Measurements from ENCODE around the gene PLEKHA7. TPM values are rescaled to one million over a fixed set of nuclear protein-coding genes. Genes with fewer than 3 reads are reported as not detected.

PLEKHA7 gene
- polyA plus RNA-seq, 1 of the 3 experiments (the other 2 are of a cell fraction): 0.12 TPM

DNA sequence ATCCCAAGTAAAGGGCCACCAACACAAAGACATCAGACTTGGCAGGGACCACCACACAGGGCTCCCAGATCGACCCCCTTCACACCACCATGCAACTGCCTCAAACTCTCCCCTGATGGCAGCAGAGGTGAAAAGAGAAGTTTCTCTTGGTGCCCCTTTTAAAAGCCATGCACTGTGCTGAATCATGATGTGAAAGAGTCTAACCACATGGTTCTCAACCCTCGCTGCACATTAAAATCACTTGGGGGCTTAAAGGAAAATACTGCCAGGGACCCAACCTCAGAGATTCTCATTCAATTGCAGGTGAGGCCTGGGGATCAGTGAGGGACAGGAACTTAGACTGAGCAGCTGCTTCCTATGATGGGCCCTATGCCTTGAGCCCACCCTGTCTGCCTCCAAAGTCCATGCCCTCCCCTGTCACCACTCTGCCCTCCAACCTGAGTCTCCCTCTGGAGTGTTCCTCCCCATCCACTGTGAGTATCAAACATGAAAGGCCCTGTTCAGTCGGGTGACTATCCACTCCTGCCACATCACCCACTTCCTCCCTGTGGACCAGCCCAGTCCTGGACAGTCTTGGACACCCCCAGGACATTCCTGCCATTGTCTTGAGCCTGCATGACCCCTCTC lies 40.8 kb downstream of the PLEKHA7 start:
- CTCF ChIA-PET: no interaction called here
- no peak overlapping the region for H3K27ac ChIP-seq (ENCODE audit: low read depth in 2 of 2, low read length in 1 of 2)
- H3K9ac ChIP-seq: no peak overlapping the region
- no peak for DNase-seq
- no peaks in the 10 kb centered on the region for H3K79me2 ChIP-seq (ENCODE audit: insufficient read depth)
- no peaks in the 10 kb centered on the region for H4K20me1 ChIP-seq (ENCODE audit: insufficient read depth)
- no peak for TF ChIP-seq NFIC (IDR thresholded peaks at IDR 0.05; ENCODE audit: borderline replicate concordance)
- TF ChIP-seq, protein P1, sequence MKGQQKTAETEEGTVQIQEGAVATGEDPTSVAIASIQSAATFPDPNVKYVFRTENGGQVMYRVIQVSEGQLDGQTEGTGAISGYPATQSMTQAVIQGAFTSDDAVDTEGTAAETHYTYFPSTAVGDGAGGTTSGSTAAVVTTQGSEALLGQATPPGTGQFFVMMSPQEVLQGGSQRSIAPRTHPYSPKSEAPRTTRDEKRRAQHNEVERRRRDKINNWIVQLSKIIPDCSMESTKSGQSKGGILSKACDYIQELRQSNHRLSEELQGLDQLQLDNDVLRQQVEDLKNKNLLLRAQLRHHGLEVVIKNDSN (IDR thresholded peaks at IDR 0.05; ENCODE audit: borderline replicate concordance, low read depth): no peak
- TF ChIP-seq FOSL2 (IDR thresholded peaks at IDR 0.05; ENCODE audit: borderline replicate concordance, low read depth): no peak
- TF ChIP-seq, protein P2, sequence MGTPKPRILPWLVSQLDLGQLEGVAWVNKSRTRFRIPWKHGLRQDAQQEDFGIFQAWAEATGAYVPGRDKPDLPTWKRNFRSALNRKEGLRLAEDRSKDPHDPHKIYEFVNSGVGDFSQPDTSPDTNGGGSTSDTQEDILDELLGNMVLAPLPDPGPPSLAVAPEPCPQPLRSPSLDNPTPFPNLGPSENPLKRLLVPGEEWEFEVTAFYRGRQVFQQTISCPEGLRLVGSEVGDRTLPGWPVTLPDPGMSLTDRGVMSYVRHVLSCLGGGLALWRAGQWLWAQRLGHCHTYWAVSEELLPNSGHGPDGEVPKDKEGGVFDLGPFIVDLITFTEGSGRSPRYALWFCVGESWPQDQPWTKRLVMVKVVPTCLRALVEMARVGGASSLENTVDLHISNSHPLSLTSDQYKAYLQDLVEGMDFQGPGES (IDR thresholded peaks at IDR 0.05; ENCODE audit: low read depth, low read length): no peak
- no peak overlapping the region for H3K4me3 ChIP-seq (ENCODE audit: low read depth in 2 of 2, low read length in 1 of 2)
- no peaks in the 10 kb centered on the region for H3K9me2 ChIP-seq
- WGBS (ENCODE audit: low lambda C conversion rate): 57% methylated on average over 2 of the region's 3 CpGs
- no peaks in the 10 kb centered on the region for H3K36me3 ChIP-seq (replicated peaks in 1 of 2; ENCODE audit: control insufficient read depth in 1 of 2, insufficient read depth in 2 of 2, low read length in 1 of 2)
- peaks cover 0 to 11% of the 10 kb centered on the region in 2 experiments; a peak in 2 of 4 replicates for H3K4me1 ChIP-seq (ENCODE audit: control insufficient read depth in 1 of 2, insufficient read depth in 2 of 2, low read depth in 1 of 2, low read length in 1 of 2)
- H3K9me3 ChIP-seq: no peaks in the 10 kb centered on the region
- no peak overlapping the region for H3K4me2 ChIP-seq
- H2AFZ ChIP-seq (ENCODE audit: low read depth): no peak overlapping the region
- no peaks in the 10 kb centered on the region; the same call in 1 of the 2 replicates for H3K27me3 ChIP-seq (ENCODE audit: insufficient read depth)
- POLR2A ChIA-PET: no interaction called here
- H3F3A ChIP-seq (replicated peaks; ENCODE audit: insufficient read depth): no peaks in the 10 kb centered on the region

DNA sequence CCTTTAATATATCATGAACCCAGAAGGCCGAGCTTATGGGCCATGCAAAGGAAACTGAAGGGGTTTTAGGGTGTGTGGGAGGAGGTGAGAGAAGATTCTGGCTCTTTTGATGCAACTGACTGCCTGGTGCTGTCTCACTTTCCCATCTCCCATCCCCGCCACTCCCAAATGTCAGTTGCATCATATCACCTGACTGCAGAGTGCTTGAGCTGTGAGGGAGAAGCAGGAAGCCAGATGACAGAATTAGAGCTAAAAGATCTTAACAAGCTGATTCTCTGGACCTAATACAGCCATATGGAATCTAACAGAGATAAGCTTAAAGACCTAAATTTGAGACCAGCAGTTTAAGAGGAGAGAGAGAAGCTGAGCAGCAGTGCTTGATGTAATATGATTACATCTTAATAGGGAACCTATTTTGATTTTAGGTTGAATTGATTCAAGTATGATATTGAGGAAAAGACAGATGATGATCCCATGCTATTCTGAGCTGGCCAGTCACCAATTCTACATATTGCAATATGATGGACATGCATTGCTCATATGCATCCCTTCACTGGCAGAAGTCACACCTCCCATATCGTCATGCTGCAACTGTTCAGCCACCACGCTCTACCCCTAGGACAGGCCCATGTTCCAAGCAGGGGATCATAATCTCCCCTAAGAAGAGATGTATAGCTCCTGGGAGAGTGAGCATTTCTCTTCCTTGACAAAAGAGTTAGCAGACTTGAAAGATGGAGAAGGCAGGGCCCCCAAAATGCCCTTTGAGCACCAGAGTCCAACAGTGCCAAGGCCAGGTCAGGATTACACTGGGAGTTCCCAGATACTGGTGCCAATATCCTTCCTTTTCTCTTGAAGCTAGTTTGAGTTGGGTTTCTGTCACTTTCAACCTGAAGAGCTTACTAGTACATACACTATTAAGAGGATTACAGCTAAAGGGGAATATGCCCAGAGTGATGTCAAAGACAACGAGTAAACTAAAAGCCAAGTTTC lies 44.9 kb downstream of the PLEKHA7 start:
- no peak overlapping the region for H3K9ac ChIP-seq
- no peak overlapping the region for H3K4me3 ChIP-seq (ENCODE audit: low read depth in 2 of 2, low read length in 1 of 2)
- peak overlapping the region in 1 of 2 experiments; percentile 43; a peak in 2 of 4 replicates for H3K27ac ChIP-seq (ENCODE audit: low read depth in 2 of 2, low read length in 1 of 2)
- WGBS (ENCODE audit: low lambda C conversion rate): 24% methylated on average over 5 of the region's 5 CpGs
- no peak overlapping the region for H3K4me2 ChIP-seq
- H3K9me3 ChIP-seq: no peaks in the 10 kb centered on the region
- no peaks in the 10 kb centered on the region for H3F3A ChIP-seq (replicated peaks; ENCODE audit: insufficient read depth)
- ChIA-PET CTCF (interaction anchor here (0.8 to 1.4 kb wide), 7 partner anchors 23 to 182 kb away, joined by 3 to 5 read pairs (median 4); no protein-coding TSS in a partner anchor), POLR2A (interaction anchor here (0.9 to 1.1 kb wide), 2 partner anchors 30 to 109 kb away, joined by 3 to 5 read pairs; partner anchors contain the start of gene RPS13)
- no peak overlapping the region for H2AFZ ChIP-seq (ENCODE audit: low read depth)
- H3K4me1 ChIP-seq (ENCODE audit: control insufficient read depth in 1 of 2, insufficient read depth in 2 of 2, low read depth in 1 of 2, low read length in 1 of 2): peaks cover 0 to 20% of the 10 kb centered on the region in 2 experiments; a peak in 2 of 4 replicates
- no peaks in the 10 kb centered on the region for H3K9me2 ChIP-seq
- no peaks in the 10 kb centered on the region for H3K36me3 ChIP-seq (replicated peaks in 1 of 2; ENCODE audit: control insufficient read depth in 1 of 2, insufficient read depth in 2 of 2, low read length in 1 of 2)
- peak; percentile 70 for DNase-seq
- no peaks in the 10 kb centered on the region for H3K79me2 ChIP-seq (ENCODE audit: insufficient read depth)
- TF ChIP-seq FOXJ3 (CRISPR knock-in tag; IDR thresholded peaks at IDR 0.05): peak; percentile 86
- peak in 1 of 2 experiments; percentile 93; a peak in 2 of 4 replicates for TF ChIP-seq EP300 (IDR thresholded peaks at IDR 0.05; ENCODE audit: borderline replicate concordance in 1 of 2, low read depth in 1 of 2, low read length in 1 of 2)
- TF ChIP-seq, protein P3, sequence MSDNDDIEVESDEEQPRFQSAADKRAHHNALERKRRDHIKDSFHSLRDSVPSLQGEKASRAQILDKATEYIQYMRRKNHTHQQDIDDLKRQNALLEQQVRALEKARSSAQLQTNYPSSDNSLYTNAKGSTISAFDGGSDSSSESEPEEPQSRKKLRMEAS (IDR thresholded peaks at IDR 0.05; ENCODE audit: low read depth): no peak
- peak; percentile 57 for TF ChIP-seq CHD2 (IDR thresholded peaks at IDR 0.05; ENCODE audit: low read length, partially characterized antibody)
- TF ChIP-seq TCF12 (IDR thresholded peaks at IDR 0.05): peak; percentile 53; the same call in 1 of the 2 replicates
- peak; percentile 97 for TF ChIP-seq RCOR1 (IDR thresholded peaks at IDR 0.05; ENCODE audit: low read length)
- peak; percentile 99 for TF ChIP-seq GATA2 (CRISPR knock-in tag; IDR thresholded peaks at IDR 0.05)
- TF ChIP-seq RXRA (IDR thresholded peaks at IDR 0.05; ENCODE audit: borderline replicate concordance, low read depth): no peak
- TF ChIP-seq TEAD4 (IDR thresholded peaks at IDR 0.05; ENCODE audit: borderline replicate concordance, insufficient read depth): no peak
- TF ChIP-seq MXI1 (IDR thresholded peaks at IDR 0.05; ENCODE audit: low read depth, low read length): peak; percentile 74
- no peak for TF ChIP-seq ELF1 (IDR thresholded peaks at IDR 0.05)
- no peak for TF ChIP-seq POLR2AphosphoS5 (IDR thresholded peaks at IDR 0.05; ENCODE audit: low read depth, low read length)
- TF ChIP-seq FOSL2 (IDR thresholded peaks at IDR 0.05; ENCODE audit: borderline replicate concordance, low read depth): no peak
- TF ChIP-seq TAF1 (IDR thresholded peaks at IDR 0.05; ENCODE audit: borderline replicate concordance, low read depth, low read length): no peak
- TF ChIP-seq RAD21 (IDR thresholded peaks at IDR 0.05; ENCODE audit: low read length): peak; percentile 2; the same call in 1 of the 2 replicates
- TF ChIP-seq, protein P4, sequence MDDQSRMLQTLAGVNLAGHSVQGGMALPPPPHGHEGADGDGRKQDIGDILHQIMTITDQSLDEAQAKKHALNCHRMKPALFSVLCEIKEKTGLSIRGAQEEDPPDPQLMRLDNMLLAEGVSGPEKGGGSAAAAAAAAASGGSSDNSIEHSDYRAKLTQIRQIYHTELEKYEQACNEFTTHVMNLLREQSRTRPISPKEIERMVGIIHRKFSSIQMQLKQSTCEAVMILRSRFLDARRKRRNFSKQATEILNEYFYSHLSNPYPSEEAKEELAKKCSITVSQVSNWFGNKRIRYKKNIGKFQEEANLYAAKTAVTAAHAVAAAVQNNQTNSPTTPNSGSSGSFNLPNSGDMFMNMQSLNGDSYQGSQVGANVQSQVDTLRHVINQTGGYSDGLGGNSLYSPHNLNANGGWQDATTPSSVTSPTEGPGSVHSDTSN (IDR thresholded peaks at IDR 0.05): no peak
- H3K27me3 ChIP-seq (ENCODE audit: insufficient read depth): no peaks in the 10 kb centered on the region
- H4K20me1 ChIP-seq (ENCODE audit: insufficient read depth): no peaks in the 10 kb centered on the region
